Stimulated activated CD4-positive, alpha-beta T cell treated with anti-CD3 and anti-CD28 coated beads, Interleukin-2, amount 100 ng/mL, for 4 hours (primary cell): ENCODE measurements around the gene COL11A1.

Source experiments
- DNase-seq: peaks from one replicate; pipeline ENCODE4 v3.0.0-alpha.2; 2020; ENCODE audit warnings: low read depth

The COL11A1 gene

DNA sequence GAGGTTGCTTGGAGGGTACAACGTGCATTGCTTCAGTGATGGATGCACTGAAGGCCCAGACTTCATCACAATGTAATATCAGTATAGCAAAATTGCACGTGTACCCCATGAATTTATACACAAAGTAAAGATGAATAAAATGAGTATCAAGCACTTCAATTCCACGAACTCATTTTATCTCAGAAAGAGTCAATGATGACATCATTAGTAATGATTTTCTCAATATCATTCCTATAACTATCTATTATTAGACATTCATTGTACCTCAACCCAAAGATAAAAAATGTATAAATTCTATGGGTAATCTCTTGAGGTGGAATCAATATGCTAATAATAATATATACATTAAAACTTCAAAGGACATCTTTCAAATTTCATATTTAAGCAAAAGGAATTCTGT is 208.4 kb downstream of the COL11A1 start:
- no peak for DNase-seq

DNA sequence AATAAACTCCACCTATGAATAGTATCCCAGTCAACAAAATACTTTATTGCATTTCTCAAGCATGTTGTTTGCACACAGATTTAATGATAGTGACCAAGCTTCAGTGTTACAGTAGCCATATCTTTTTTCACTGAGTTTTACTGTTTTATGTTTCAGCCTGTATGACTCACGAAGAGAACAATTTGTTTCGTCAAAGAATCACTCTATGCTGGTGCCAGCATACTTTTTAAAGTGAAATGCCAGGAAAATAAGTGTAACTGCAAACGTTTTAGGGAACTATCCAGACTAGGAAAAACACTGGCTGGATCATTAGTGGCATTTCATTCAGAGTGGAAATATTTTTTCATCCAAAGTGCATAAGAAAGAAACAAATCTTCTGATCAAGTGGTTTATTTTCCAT is 210.8 kb downstream of the COL11A1 start:
- no peak for DNase-seq

DNA sequence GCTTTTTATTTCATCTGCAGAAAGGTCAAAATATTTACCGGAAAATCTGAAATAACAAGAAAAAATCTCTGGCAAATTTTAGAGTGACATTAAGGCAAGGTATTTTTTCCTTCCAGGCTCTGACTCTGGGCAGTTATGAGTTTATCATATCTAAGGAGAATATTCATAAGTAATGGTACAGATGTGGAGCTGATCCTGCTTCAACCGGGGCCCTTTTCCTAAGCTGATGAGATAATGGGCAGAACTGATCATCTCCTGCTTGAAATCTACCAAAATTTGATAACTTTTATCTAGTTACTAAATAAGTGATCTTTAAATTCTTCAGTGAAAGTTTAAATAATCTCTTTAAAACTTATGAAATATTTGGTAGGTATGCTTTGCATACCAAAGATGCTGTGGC is 211.6 kb downstream of the COL11A1 start:
- DNase-seq, result no peak

DNA sequence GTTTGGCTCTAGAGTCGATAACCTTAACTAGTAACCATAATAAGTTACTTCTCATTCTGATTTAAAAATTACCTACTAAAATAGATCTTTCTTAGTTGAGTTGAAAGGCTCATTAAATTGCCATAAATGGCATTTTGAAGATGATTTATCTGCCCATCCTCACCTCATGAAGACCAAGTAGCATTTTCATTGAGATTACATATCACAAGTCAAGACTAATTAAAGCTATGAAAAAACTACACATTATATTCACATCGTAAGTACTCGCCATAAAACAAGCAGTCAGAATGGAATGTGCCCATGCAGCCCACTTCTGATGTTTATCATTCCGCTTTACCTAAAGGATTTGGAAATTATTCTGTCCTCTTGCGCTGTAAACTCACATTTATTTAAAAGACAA is 212.0 kb downstream of the COL11A1 start:
- DNase-seq, result no peak

DNA sequence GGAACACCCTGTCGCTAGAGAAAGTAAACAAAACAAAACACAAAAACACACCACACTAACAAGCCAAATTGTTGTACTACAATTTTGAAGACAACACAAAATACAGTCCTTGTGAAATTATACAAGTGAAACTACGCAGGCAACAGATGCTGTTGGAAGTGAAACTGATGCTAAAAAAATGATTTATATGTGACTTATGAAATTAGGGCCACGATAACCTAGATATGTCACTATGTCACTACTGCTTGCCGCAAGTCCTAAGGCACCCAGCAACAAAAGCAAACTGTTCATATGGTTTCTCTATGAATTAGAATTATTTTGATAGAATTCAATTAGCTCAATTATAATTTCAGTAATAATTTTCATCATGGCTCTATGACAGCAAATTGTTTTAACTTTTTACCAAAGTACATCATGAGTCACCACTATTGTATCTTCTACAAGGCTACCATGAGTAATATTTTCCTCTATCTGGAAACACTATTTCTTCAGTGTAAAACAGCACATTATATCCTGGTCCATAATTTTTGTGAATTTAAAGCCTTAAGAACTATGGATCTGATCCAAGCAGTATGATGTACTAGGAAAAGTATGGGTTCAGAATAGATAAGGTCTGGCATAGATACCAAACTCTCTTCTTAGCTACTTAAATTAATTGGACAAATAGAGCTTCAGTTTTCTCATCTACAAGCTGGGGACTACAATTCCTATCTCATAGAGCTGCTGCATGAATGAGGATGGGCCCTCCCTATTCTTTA is 216.3 kb downstream of the COL11A1 start:
- no peak for DNase-seq

DNA sequence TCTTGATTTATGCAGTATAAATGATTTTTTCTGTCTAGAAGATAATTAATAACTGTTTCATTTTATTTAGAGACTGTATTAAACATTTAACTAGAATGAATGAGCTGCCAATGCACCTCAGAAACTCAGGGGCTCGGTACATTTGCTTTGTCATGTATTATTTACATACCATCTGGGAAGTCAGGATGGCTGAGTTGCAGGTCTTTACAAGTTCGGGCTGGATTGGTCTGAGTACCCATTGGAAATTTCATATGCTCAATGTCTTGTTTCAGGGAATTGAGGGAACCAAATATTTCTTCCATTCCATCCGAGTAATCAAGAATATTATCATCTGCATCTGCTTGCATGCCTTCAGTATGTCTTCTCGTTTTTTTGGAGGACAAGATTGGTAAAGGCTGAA is 221.7 kb downstream of the COL11A1 start:
- no peak for DNase-seq

DNA sequence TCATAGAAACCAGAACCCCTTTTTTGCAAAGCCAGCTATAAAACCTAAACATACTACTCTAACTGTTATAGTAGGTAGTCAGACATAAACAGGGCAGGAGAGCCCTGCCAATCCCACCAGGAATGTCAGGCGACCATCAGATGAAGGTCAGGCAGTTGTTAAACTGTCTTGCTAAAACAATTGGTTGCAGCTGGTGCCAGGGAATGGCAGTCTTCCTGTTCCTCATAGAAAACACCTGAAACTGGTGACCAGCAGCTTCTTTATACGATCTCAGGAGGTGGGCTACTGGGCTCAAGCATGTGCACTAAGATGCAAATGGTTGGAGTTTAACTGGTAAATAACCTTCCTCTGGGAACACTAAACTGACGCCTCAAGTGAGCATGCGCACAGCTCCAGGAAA is 224.1 kb downstream of the COL11A1 start:
- DNase-seq, result no peak

DNA sequence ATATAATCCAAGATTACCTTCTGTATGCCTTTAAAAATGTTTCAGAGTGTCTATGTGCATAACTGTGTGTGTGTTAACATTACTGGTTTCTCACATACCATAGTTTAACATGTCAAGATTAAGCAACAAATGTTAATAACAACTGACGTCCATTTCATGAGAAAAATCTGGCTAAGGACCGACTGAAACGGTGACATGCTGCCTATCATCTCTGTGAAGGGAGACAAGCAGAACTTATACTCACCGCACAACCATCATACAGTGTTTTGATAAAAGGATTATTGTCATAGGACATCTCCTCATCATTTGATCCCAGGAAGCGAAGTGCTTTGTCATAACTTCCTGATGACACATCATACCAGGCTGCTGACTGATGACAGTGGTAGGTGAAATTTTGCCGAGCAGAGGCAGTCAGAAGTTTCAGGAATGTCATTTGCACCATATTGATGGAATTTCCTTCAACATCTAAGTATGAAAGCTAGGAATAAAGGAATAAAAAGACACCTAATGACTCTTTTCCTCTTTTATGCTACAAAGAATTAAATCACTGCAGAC is 228.8 kb downstream of the COL11A1 start:
- no peak for DNase-seq

DNA sequence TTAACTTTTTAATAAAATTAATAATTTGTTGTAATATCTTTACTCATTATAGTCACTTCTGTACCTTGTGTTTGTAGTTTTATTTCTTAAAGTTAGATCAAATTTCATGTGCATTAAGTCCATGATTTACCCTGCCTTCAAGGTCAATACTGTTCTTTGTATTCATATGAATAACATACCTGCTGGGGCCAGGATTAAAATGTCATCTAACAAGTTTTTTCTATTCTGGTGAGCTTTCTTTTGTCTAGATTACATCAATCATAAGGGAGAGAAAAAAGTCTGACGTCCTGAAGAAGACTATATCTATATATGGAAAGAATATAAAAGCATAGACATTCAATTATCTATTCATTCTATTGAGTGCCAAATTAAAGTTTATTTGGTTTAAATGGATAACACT is 232.6 kb downstream of the COL11A1 start:
- no peak for DNase-seq

DNA sequence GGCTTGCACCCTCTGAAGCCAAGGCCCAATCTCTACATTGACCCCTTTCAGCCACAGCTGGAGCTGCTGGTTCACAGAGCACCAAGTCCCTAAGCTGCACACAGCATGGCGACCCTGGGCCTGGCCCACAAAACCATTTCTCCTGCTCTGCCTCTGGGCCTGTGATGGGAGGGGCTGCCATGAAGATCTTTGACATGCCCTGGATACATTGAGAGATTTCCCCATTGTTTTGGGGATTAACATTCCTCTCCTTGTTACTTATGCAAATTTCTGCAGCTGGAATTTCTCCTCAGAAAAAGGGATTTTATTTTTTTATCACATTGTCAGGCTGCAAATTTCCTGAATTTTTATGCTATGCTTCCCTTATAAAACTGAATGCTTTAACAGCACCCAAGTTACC is 235.8 kb downstream of the COL11A1 start:
- DNase-seq, result no peak

DNA sequence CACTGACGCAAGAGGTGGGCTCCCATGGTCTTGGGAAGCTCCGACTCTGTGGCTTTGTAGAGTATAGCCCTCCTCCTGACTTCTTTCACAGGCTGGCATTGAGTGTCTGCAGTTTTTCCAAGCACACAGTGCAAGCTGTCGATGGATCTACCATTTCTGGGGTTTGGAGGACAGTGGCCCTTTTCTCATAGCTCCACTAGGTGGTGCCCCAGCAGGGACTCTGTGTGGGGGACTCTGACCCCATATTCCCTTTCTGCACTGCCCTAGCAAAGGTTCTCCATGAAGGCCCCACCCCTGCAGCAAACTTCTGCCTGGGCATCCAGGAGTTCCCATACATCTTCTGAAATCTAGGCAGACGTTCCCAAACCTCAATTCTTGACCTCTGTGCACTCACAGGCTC is 236.2 kb downstream of the COL11A1 start:
- no peak for DNase-seq

DNA sequence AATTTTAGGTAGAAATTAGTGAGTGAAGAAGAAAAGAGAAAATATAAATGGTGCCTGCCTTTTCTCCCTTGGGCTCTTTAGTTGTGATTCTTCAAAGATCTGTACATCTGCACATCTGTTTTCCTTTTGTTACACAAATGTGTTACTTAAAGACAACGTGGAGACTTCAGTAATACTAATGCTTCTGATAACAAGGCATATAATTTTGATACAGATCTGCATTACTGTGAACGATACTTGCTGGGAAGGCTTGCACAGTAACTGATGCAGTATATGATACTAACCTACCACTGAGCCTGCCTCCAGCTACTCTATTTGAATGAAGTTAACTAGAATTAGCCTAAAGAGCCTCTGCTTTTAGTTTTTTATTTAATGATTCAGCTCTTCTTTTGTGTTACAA is 244.6 kb downstream of the COL11A1 start:
- DNase-seq, result no peak

DNA sequence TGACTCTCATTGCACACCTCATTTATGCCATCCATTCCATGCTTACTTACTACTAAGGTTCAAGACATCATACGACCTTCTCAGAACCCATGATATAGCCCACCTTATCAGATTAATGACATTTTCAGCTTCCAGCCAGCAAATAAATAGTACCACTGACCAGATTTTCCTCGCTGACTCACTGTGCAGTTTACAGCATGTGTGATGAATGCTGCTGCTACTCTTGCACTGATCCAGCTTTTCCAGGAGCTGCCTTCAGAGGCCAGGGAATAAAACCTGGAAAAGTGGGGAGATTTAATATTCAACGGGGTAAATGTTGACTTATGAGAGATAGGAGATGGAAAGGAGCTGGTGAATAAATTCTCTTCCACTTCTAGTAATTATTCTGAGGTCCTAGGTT is 247.1 kb downstream of the COL11A1 start:
- DNase-seq, result no peak

DNA sequence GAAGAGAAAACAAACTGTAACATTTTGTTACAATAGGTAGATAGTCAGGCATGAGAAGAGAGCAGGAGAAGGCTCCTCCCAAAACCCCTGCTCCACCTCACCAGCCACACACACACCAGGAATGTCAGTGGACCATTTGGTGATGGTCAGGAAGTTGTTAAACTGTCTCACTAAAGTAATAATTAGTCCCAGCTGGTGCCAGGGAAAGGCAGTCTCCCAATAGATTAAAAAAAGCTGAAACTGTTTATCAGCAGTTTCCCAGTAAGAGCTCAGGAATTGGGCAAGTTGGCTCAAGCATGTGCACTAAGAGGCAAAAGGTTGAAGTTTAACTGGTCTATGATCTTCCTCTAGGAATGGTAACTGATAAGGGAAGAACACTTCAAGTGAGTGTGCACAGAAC is 249.6 kb downstream of the COL11A1 start:
- DNase-seq, result no peak

DNA sequence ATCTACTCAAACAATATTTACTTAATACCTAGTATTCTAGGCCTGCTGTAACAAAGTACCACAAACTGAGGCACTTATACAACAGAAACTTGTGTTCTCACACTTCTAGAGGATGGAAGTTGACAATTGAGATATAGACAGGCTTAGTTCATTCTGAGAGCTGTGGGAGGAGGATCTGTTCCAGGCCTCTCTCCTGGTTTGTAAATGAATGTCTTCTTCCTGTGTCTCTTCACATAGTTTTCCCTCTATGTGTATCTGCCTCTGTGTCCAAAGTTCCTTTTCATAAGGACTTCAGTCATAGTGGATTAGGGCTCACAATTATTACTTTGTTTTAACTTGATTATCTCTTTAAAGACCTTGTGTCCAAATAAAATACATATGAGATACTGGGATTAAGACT is 251.1 kb downstream of the COL11A1 start:
- DNase-seq, result no peak

DNA sequence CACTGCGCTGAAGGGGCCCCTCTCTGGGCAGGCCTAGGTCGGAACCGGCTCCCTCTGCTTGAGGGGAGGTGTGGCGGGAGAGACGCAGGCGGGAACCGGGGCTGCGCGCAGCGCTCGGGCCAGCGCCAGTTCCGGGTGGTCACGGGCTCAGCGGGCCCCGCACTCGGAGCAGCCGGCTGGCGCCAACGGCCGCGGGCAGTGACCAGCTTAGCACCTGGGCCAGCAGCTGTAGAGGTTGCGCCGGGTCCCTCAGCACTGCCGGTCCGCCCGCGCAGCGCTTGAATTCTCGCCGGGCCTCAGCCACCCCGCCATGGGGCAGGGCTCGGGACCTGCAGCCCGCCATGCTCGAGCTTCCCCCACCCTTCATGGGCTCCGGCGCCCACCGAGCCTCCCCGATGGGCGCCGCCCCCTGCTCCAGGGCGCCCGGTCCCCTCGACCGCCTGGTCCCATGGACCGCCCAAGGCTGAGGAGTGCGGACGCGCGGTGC is 254.6 kb downstream of the COL11A1 start:
- DNase-seq, result no peak

DNA sequence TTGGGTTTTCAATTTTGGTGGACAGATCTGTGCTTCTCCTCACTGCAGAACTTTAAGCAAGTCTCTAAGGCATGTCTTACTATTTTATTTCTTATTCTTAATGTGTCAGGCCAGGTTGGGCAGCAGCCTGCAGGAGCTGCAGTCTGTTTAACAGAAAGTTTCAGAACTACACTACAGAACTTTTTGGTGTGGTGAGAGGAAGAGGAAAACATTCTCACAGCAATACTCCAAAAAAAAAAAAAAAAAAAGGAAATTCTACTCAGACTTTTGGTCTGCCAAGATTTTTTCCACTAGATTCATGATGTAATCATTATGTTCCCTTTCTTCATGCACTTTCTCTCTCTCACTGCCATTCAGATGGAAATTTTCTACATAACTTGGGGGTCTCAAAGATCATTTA is 255.2 kb downstream of the COL11A1 start:
- DNase-seq, result no peak

DNA sequence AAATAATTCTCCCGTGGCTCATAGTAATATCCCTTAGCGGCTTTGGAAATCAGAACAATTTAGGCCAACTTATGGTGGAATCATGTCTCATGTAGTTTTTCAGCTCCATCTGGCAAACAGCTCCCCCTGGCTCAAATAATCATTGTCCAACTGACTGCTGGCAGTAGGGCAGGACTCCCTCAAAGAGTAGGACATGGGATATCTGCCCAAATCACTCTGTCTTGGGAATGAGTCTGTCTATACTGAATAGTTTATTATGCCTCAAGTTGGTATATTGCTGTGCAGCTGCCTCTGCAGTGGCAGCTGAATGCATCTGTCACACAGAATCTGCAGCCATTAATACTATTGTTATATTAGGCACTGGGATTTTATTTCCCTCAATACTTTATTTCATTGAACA is 255.7 kb downstream of the COL11A1 start:
- no peak for DNase-seq

DNA sequence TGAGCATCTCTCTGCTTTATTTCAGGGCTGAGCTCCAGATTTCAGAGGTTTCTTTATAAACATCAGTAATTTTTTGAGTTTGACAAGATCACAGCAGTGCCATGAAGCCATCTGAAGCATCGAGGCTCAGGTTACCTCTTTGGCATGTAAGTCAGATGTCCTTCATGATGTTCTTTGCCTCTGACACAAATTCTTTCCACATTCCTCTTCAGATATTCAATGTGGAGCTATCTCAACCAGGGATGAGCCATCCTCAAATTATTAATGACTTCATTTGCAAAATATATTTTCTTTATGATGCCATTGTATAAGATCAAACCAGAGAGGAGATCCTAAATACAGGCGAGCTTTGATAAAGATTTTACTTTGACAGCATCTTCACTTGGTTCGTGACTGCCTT is 256.7 kb downstream of the COL11A1 start:
- no peak for DNase-seq

DNA sequence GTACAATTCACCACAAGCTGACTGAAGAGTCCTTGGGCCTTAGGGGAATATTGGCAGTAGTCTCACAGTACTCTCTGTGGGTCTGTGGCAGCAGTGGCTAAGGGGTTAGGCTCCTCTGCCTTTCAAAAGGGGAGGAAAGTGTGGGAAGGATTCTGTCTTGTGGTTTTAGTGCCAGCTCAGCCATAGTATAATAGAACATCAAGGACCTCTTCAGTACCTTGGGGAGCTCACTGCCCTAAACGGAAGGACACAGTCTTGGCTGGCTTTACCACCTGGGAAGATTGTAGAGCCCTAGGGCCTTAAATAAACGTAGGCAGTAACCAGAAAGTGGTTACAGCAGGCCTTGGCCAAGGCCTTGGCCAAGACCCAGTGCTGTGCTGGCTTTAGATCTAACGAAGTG is 265.7 kb downstream of the COL11A1 start:
- no peak for DNase-seq

DNA sequence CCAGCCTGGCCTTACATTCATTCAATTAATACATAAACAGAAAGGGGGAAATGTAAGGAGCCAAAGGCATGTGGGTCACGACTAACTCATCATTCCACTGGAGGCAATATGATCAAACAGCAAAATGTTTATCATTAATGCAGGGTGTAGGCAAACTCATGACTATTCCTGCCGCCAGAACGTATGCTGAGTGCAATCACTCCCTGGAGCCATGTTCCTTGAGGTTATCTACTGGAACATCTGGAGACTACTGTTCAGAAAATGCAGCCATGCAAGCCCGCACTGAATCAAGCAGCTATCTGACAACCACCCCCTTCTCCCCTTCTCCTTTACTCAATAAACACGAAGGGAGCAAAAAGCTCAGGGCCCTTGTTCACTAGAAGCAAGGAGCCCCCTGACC is 267.6 kb downstream of the COL11A1 start:
- no peak for DNase-seq

DNA sequence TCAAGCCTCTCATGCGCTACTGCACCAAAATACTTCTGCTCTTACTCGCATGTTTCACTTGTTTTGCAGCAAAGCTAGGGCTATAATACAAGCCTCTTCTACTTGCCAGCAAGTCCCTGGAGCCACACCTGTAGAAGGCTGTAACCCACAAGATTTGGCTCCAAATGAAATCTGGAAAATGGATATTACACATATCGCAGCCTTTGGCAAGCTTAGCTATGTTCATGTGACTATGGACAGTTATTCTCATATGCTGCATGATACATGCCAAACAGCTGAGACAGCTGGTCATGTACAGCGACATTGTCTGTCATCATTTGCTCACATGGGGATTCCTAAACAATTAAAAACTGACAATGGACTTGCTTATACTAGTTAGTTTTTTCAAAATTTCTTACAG is 270.3 kb downstream of the COL11A1 start:
- DNase-seq, result no peak

DNA sequence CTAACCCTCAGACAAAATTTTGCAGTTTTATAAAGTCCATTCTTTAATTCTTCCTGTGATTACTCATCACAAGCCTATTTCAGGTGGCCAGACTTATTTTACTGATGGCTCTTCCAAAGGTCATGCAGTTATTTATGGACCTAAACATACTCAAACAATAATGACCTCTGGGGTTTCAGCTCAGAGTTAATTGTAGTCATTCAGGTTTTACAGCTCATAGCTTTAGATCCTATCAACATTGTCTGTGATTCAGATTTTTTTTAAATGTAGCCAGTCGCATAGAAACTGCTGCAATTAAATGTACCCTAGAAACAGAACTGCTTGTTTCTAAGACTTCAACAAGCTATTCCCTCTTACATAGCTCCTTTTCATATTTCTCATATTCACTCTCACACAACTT is 270.8 kb downstream of the COL11A1 start:
- no peak for DNase-seq

DNA sequence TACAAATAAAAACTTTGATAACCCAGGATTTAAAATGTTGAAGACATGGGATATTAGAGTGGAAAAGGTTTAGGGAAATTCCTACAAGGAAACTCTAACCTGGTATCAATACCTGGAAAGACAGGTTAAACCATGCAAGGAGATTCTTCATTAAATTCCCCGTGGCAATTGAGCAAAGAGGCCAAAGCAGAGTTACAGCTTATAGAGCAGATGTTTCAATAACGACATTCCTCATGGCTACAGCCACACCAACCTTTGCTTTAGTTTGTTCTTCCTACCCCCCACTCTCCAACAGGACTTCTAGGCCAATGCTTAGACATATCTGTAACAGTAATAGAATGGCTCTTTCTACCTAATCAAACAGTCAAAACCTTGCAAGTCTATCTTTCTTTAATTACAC is 271.3 kb downstream of the COL11A1 start:
- DNase-seq, result no peak
